SW 1271 (cell line): Measurements from ENCODE around the gene SNW1.
A peak's percentile ranks its signal among the peaks of the same experiment; 100 is the strongest.
"Not testable (repeated sequence)": the region's sequence is repeated elsewhere in the genome, so short reads cannot be mapped to it uniquely, and the experiment has no call there.

Experiments
- DNase-seq, 2 experiments: peaks; one replicate each; lab custom pipeline; 2025; lab: John Stamatoyannopoulos, UW

SNW1 gene

GRCh38 chr14:77760381-77761204 lies at the start of gene SNW1:
SNW1 (minus strand) TSS chr14:77761156; CDS start chr14:77761127, 29 bp downstream.
- DNase-seq, result peak; percentile 83 to 95

DNA sequence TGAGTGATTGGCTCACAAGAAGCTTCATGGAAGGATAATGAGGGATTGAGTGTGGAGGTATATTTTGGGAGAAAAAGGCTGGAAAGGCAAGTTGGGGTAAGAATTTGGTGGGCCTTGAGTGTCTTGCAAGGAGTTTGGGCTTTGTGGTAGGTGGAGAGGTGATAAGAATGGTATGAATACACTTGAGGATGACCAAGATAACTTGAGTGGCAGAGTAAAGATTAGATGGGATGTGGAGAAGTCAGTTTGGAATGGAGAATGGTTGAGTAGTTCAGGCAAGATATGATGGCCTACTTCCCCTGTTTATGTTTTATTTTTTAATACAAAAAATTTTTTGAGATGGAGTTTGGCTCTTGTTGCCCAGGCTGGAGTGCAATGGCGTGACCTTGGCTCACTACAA lies 48.1 kb upstream of the SNW1 start:
- no peak for DNase-seq

DNA sequence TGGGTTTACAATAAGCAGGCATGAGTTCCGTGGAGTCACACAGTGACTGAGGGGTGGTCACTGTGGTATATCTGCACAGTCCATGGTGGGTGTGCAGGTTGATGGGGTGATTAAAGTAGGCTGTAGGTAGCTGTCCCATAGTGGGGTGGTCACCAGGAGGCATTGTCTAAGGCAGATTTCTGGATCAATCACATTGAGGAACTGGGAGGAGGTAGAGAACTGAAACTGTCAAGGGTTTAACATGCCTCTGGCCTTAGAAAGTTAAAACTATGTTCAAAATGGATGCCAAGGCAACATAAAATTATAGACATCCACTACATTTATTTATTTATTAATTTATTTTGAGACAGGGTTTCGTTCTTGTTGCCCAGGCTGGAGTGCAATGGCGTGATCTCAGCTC lies 47.3 kb upstream of the SNW1 start:
- DNase-seq, result no peak

DNA sequence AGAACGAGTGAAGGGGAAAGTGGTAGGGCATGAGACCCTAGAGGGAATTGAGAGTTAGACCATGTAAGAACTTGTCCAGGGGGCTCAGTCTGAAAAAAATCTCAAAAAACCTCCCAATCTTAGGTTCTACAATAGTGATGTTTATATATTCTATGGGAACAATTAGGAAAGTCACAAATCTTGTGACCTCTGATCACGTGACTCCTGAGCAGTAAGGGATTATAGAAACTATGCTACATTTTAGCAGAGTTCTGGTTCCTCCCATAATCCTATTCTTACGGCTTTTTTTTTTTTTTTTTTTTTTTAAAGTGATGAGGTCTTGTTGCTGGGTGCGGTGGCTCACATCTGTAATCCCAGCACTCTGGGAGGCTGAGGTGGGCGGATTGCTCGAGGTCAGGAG lies 44.8 kb upstream of the SNW1 start:
- no peak for DNase-seq

DNA sequence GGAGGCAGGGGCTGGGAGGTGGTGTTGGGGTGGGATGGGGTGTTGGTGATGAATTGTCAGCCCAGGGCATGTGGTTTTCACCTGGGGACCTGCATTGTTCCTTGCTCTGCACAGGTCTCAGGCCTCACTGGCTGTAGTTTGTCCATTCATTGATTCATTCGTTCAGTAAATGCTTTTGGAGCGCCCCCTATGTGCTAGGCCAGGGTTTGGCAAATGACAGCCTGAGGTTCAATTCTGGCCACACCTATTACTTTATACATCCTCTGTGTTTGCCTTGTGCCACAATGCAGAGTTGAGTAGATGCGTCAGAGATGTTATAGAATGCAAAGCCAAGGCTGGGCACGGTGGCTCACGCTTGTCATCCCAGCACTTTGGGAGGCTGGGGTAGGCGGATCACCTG lies 43.6 kb upstream of the SNW1 start:
- no peak for DNase-seq

- no peak for DNase-seq
Observed at GRCh38 chr14:77800814-77801213, 39.9 kb upstream of the SNW1 start.

- DNase-seq, result peak; percentile 20 to 79
Observed at GRCh38 chr14:77799863-77800730, 39.1 kb upstream of the SNW1 start, which contains the start of gene ADCK1. ADCK1 (plus strand) TSS chr14:77800109; CDS start chr14:77818979, 18,870 bp downstream.

DNA sequence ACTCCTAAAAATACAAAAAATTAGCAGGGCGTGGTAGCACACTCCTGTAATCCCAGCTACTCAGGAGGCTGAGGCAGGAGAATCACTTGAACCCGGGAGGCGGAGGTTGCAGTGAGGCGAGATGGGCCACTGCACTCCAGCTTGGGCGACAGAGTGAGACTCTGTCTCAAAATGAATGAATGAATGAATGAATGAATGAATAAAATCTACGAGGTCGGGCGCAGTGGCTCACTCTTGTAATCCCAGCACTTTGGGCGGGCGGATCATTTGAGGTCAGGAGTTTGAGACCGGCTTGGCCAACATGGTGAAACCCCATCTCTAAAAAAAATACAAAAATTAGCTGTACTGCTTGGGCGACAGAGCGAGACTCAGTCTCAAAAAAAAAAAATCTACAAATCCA lies 38.5 kb upstream of the SNW1 start:
- not testable (repeated sequence) for DNase-seq

DNA sequence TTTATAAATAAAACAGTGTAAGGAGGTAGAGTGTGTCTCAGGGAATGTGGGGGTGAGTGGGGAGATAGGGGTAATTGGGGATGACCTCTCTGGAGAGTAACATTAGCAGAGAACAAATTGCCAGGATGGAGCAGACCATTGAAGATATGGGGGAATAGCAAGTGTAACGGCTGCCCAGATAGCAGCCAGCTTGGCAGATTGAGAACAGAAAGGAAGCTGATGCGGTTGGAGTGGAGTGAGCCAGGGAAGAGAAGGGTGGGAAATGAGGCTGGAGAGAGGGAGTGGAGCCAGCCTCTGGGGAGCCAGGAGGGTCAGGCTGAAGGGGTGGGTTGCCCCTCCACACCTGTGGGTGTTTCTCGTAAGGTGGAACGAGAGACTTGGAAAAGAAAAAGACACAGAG lies 33.4 kb upstream of the SNW1 start:
- DNase-seq, result no peak

GRCh38 chr14:77793255-77793654 lies 32.3 kb upstream of the SNW1 start:
- not testable (repeated sequence) for DNase-seq

DNA sequence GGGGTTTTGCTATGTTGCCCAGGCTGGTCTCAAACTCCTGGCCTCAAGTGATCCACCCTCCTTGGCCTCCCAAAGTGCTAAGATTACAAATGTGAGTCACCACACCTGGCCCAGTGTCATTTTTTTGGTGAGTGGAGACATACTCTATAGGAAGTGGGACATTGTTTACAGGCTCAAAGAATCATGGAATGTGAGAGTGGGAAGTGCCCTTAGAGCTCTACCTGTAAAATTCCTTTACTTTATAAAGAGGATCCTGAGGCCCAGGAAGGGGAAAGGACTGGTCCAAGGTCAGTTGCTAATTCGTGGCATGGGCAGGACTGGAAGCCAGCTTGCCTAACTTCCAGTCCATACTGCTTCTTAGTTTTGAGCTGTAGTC lies 30.3 kb upstream of the SNW1 start:
- DNase-seq, result no peak

DNA sequence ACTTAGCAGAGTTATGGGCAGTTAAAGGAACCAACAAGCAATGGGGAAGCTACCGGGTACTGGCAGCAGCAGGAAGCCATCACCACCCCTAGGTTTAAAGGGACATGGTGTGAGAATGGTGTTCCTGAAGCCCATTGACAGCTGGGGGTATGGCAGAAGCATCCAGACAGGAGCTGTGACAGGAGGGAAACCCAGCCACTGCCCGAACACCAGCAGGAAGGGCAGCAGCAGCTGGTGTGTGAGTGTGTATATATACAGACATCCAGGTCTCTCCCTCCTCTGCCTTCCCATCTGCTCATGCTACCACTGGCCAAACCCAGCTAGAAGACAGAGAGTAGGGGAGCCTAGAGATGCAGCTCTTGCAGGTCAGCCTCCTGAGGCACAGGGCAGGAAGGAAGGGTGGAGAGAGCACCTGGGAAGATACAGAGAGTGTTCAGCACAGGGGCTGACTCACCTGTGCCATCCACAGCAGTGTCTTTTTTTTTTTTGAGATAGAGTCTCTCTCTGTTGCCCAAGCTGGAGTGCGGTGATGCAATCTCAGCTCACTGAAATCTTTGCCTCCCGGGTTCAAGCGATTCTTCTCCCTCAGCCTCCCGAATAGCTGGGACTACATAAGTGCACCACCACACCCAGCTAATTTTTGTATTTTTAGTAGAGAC lies 29.7 kb upstream of the SNW1 start:
- no peak for DNase-seq

- DNase-seq, result no peak
Observed at GRCh38 chr14:77786148-77786547, 25.2 kb upstream of the SNW1 start.

DNA sequence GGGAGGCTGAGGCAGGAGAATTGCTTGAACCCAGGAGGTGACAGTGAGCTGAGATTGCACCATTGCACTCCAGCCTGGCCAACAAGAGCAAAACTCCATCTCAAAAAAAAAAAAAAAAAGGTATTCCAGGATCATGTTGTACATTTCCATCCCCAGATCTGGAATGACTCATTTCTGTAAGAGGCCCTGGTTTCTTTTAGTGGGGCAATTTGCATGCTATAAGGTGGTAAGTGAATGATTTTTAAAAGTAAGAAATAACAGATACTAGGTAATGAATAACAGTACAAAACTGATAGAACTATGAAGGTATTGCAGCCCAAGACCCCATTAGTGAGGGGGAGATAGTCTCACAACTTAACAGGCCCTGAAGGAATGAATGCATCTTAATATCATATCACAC lies 21.2 kb upstream of the SNW1 start:
- no peak for DNase-seq

- DNase-seq, result not testable (repeated sequence)
Observed at GRCh38 chr14:77773966-77774365, 13.0 kb upstream of the SNW1 start.

DNA sequence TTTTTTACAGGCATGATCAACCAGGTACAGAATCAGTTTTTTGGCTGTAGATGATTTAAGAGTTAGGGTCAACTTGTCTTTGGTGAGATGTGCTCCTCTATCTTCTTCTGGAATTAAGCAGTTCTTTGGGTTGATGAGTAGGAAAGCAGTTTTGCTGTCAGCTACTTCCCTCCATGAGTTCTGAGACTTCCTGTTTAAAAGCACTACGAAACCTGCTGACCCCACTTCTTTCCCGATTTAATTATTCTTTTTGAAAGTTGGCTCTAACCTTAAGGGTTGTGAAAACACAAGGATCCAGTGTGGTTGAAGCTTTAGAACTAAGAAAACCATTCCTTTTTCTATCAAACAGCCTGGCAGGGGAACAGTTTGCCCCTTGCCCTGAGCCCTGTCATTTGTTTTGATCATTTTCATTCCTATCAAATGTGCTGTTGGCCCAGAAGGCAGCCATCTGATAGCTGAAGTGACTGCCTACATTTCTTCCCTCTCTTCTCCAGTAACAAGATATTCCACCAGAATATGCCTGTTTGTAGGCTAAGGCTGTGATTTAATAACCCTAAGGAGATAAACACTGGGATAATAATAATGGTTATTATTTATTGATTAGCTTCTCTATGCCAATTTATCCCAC lies 7.6 kb upstream of the SNW1 start:
- DNase-seq, result not testable (repeated sequence)

GRCh38 chr14:77763978-77764377 lies 3.0 kb upstream of the SNW1 start:
- no peak for DNase-seq

GRCh38 chr14:77763316-77763715 lies 2.4 kb upstream of the SNW1 start:
- no peak for DNase-seq

- DNase-seq, result peak in 1 of 2 experiments; percentile 46
Observed at GRCh38 chr14:77761205-77761931, 412 bp upstream of the SNW1 start.

DNA sequence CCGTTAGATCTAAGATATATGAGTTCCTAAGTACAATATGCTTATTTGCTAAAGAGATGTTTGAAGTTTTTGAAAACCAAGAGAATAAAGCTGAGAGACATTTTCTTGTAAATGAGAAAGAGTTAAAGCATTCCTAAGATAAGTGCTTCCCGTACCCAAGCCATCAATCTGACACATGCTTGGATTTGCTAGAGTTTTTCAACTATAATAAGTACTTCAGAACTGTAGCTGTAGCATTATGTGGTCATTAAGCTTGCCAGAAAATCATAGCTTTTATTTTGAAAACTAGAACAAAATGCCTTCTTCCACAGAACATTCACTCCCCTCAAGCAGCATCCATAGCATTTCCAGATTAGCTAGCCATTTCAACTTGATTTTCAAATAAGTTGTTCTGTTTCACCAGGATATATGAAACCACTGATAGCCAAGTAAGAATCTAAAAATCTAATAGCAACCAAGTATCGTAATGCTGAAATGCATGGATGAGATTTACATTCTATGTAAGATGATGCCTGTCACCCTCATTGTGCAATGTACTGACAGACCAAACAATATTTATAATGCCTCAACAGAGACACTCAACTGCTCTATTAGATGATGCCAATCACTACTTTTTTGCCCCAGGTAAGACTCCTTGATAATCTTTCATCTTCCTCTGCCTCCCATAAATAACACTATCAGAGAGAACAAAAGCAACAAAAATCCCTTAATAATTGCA lies 8.0 kb downstream of the SNW1 start:
- no peak for DNase-seq

DNA sequence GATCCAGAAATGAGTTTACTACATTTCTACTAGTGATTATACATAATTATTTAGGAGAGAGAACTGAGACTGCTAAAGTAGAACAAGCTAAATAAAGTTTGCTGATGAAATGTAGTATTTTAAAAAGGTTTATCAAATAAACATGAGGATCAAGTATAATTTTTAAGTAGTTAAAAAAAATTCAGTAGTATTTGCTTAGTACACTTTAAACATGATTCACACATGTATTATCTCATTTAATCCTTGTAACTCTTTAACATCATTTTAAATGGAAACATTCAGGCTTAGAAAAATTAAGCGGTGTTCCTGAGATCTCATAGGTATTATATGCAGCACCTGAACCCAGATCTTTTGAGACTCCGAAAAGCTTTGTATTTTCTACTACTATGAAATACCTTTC lies 8.7 kb downstream of the SNW1 start:
- no peak for DNase-seq
